H9 (cell line): Measurements from ENCODE around the gene PCDH9. TPM values are rescaled to one million over a fixed set of nuclear protein-coding genes. Genes with fewer than 3 reads are reported as not detected.

ENCODE experiments used
- DNase-seq: peaks from one replicate; pipeline ENCODE4 v3.0.0-alpha.2; 2017
- H2AFZ ChIP-seq: one replicate; pipeline ENCODE4 v1.6.1; 2013; ENCODE audit warnings: mild to moderate bottlenecking, low read length, control low read depth, moderate library complexity
- H2AK5ac ChIP-seq: 2 replicates; pipeline ENCODE4 v1.6.1; 2013; ENCODE audit warnings: low read length, control low read depth, mixed read lengths; ENCODE audit not compliant: insufficient read length
- H2BK120ac ChIP-seq: one replicate; pipeline ENCODE4 v1.6.1; 2013; ENCODE audit warnings: low read depth, mild to moderate bottlenecking, low read length, control low read depth, inconsistent platforms; ENCODE audit not compliant: poor library complexity, severe bottlenecking
- H2BK12ac ChIP-seq: 2 replicates; pipeline ENCODE4 v1.6.1; 2013; ENCODE audit warnings: low read length, control low read depth, mixed read lengths, low read depth; ENCODE audit not compliant: insufficient read length
- H2BK15ac ChIP-seq: 2 replicates; pipeline ENCODE4 v1.6.1; 2013; ENCODE audit warnings: low read depth, low read length, control low read depth
- H2BK20ac ChIP-seq: one replicate; pipeline ENCODE4 v1.6.1; 2013; ENCODE audit warnings: low read depth, mild to moderate bottlenecking, low read length, control low read depth, inconsistent platforms; ENCODE audit not compliant: poor library complexity, severe bottlenecking
- H2BK5ac ChIP-seq: 2 replicates; pipeline ENCODE4 v1.6.1; 2013; ENCODE audit warnings: low read length, control low read depth, mixed read lengths; ENCODE audit not compliant: insufficient read length
- H3K14ac ChIP-seq: 2 replicates; pipeline ENCODE4 v1.6.1; 2013; ENCODE audit warnings: low read length, control low read depth; ENCODE audit not compliant: insufficient read depth
- H3K18ac ChIP-seq: 2 replicates; pipeline ENCODE4 v1.6.1; 2013; ENCODE audit warnings: low read depth, mild to moderate bottlenecking, mixed read lengths, low read length, control low read depth; ENCODE audit not compliant: insufficient read length
- H3K23ac ChIP-seq: 2 replicates; pipeline ENCODE4 v1.6.1; 2013; ENCODE audit warnings: low read length, control low read depth, mixed read lengths, low read depth; ENCODE audit not compliant: insufficient read length
- H3K23me2 ChIP-seq: 2 replicates; pipeline ENCODE4 v1.6.1; 2013; ENCODE audit warnings: low read depth, mild to moderate bottlenecking, mixed read lengths, low read length, control low read depth; ENCODE audit not compliant: insufficient read length, poor library complexity, severe bottlenecking
- H3K27ac ChIP-seq: 2 replicates; pipeline ENCODE4 v1.5.1; 2013; ENCODE audit warnings: low read length, control low read depth, mixed read lengths, low read depth; ENCODE audit not compliant: insufficient read length
- H3K27me3 ChIP-seq: 2 replicates; pipeline ENCODE4 v1.6.1; 2013; ENCODE audit warnings: low read length, control low read depth, inconsistent platforms; ENCODE audit not compliant: insufficient read depth
- H3K4ac ChIP-seq: 2 replicates; pipeline ENCODE4 v1.6.1; 2013; ENCODE audit warnings: low read depth, mild to moderate bottlenecking, control low read depth, inconsistent platforms, low read length, moderate library complexity
- H3K4me1 ChIP-seq: 2 replicates; pipeline ENCODE4 v1.6.1; 2013; ENCODE audit warnings: low read length, control low read depth, inconsistent platforms; ENCODE audit not compliant: insufficient read depth
- H3K4me2 ChIP-seq: 2 replicates; pipeline ENCODE4 v1.6.1; 2013; ENCODE audit warnings: low read length, control low read depth, mixed read lengths; ENCODE audit not compliant: insufficient read length, insufficient read depth
- H3K56ac ChIP-seq: 2 replicates; pipeline ENCODE4 v1.6.1; 2013; ENCODE audit warnings: low read depth, mild to moderate bottlenecking, mixed read lengths, low read length, control low read depth; ENCODE audit not compliant: insufficient read length
- H3K79me1 ChIP-seq: 2 replicates; pipeline ENCODE4 v1.6.1; 2013; ENCODE audit warnings: low read depth, mild to moderate bottlenecking, moderate library complexity, low read length, control low read depth, inconsistent platforms; ENCODE audit not compliant: insufficient read depth, poor library complexity, severe bottlenecking
- H3K79me2 ChIP-seq: 2 replicates; pipeline ENCODE4 v1.6.1; 2013; ENCODE audit warnings: low read length, control low read depth, inconsistent platforms; ENCODE audit not compliant: insufficient read depth
- H3K9ac ChIP-seq: 2 replicates; pipeline ENCODE4 v1.6.1; 2013; ENCODE audit warnings: low read length, control low read depth, mixed read lengths; ENCODE audit not compliant: insufficient read length; ENCODE audit errors: extremely low read depth
- H3K9me3 ChIP-seq: one replicate; pipeline ENCODE4 v1.6.1; 2013; ENCODE audit warnings: low read depth, low read length, inconsistent platforms; ENCODE audit not compliant: control insufficient read depth
- H3T11ph ChIP-seq: one replicate; pipeline ENCODE4 v1.6.1; 2013; ENCODE audit warnings: mild to moderate bottlenecking, low read length, control low read depth, inconsistent platforms
- H4K20me1 ChIP-seq: one replicate; pipeline ENCODE4 v1.6.1; 2013; ENCODE audit not compliant: control insufficient read depth, insufficient read length, insufficient read depth
- H4K5ac ChIP-seq: 2 replicates; pipeline ENCODE4 v1.6.1; 2013; ENCODE audit warnings: low read depth, mild to moderate bottlenecking, mixed read lengths, low read length, control low read depth; ENCODE audit not compliant: insufficient read length
- H4K8ac ChIP-seq: replicated peaks from 2 replicates; pipeline ENCODE4 v1.6.1; 2013; ENCODE audit warnings: low read length, control low read depth, mixed read lengths, low read depth; ENCODE audit not compliant: insufficient read length
- H4K91ac ChIP-seq: 2 replicates; pipeline ENCODE4 v1.6.1; 2013; ENCODE audit warnings: low read depth, mild to moderate bottlenecking, moderate library complexity, mixed read lengths, low read length, control low read depth; ENCODE audit not compliant: insufficient read length
- H3K27ac Mint-ChIP-seq, 3 experiments: 2 replicates in 2 of 3; 3 replicates in 1 of 3; pipeline ENCODE4 v1.8.0; 2020 to 2021; ENCODE audit warnings: mixed read lengths in 3 of 3, mild to moderate bottlenecking in 1 of 3, moderate library complexity in 1 of 3
- H3K27me3 Mint-ChIP-seq: 2 replicates; pipeline ENCODE4 v1.8.0; 2021; ENCODE audit warnings: low read depth, mild to moderate bottlenecking, moderate library complexity, mixed read lengths
- H3K36me3 Mint-ChIP-seq, 3 experiments: 2 replicates in 2 of 3; 3 replicates in 1 of 3; pipeline ENCODE4 v1.8.0; 2020 to 2021; ENCODE audit warnings: low read depth in 3 of 3, mixed read lengths in 3 of 3; ENCODE audit not compliant: insufficient read depth in 1 of 3
- H3K4me1 Mint-ChIP-seq, 2 experiments: 2 replicates each; pipeline ENCODE4 v1.8.0; 2020; ENCODE audit warnings: mixed read lengths in 2 of 2
- H3K4me3 Mint-ChIP-seq, 2 experiments: 2 replicates in 1 of 2; 3 replicates in 1 of 2; pipeline ENCODE4 v1.8.0; 2020 to 2021; ENCODE audit warnings: mild to moderate bottlenecking in 2 of 2, mixed read lengths in 2 of 2, moderate library complexity in 1 of 2
- H3K9me3 Mint-ChIP-seq, 2 experiments: 2 replicates in 1 of 2; 3 replicates in 1 of 2; pipeline ENCODE4 v1.8.0; 2020; ENCODE audit warnings: mild to moderate bottlenecking in 2 of 2, mixed read lengths in 2 of 2, moderate library complexity in 1 of 2
- WGBS: extraction: QIAGEN DNeasy Blood & Tissue Kit; methylation state at CpG from one replicate; pipeline ENCODE4 v1.1.7; 2013; ENCODE audit warnings: missing lambda C conversion rate, low lambda C conversion rate, mixed read lengths; ENCODE audit not compliant: insufficient read length; ENCODE audit errors: extremely low coverage; 5-methylcytosine and 5-hydroxymethylcytosine counted together
- total RNA-seq: library from RNA; stranded (reverse); gene quantifications from 2 replicates; pipeline ENCODE4 v1.2.1, GENCODE V29; 2021
- TF ChIP-seq, protein P1 (sequence below): fragments of 200-600 bp; sonication (generic); conservative IDR thresholded peaks from 3 replicates; pipeline ENCODE4 v1.8.0; 2021; ENCODE audit warnings: antibody characterized with exemption, mild to moderate bottlenecking

PCDH9 gene
- total RNA-seq, 1 experiment from 2014 or later: 0.11 TPM

DNA sequence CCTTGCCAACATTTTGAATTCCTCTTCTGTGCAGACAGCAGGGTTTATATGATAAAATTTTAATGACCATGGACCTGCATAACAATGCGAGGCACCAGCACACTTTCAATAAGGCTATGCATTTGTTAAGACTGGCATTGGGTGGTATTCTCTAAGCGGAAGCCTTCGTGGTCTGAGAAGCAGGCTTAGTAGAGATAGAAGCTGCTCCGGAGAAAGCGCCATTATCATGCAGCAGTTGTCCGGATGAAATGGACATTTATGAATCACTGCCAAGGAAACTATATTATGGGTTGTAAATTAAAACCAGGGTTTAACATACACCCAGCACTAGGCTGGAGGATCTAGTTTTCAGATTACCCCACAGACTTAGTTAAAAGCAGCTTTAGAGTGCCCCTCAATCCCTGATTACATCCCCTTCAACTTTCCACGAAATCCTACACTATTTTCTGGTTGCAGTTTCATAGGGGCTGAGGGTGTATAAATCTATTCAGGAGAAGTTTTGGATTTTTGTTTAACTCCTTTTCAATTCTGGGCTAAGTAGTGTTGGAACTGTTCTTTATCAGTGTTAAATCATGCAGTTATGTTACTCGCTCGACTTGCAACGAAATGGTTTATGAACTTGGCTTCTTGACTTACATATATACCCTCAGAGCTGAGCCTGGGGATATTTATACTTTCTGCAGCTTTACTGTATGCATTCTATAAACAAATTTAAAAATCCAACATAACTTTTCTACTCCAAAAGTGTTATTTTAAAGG lies 193.3 kb downstream of the PCDH9 start:
- Mint-ChIP-seq H3K27ac (no peak overlapping the region), H3K36me3 (no peaks in the 10 kb centered on the region; a peak in 1 of 7 replicates), H3K4me1 (peaks cover 13 to 18% of the 10 kb centered on the region in 2 experiments), H3K27me3 (no peaks in the 10 kb centered on the region), H3K9me3 (no peaks in the 10 kb centered on the region), H3K4me3 (no peak overlapping the region)
- Histone ChIP-seq H2AK5ac (no peak overlapping the region), H2BK120ac (no peak overlapping the region), H4K91ac (no peak overlapping the region), H3K4ac (no peak overlapping the region), H2BK12ac (no peak overlapping the region), H3K14ac (no peak overlapping the region), H3K4me2 (no peak overlapping the region), H3K27ac (no peak overlapping the region), H3K23ac (no peak overlapping the region), H2BK15ac (no peak overlapping the region), H3T11ph (no peak overlapping the region), H4K20me1 (no peaks in the 10 kb centered on the region), H3K23me2 (no peaks in the 10 kb centered on the region), H3K56ac (no peak overlapping the region), H4K5ac (no peak overlapping the region), H3K9me3 (no peaks in the 10 kb centered on the region), H2BK20ac (no peak overlapping the region), H3K79me1 (no peaks in the 10 kb centered on the region), H3K18ac (no peak overlapping the region), H3K9ac (no peak overlapping the region), H2AFZ (no peak overlapping the region), H4K8ac (no peak overlapping the region), H3K27me3 (no peaks in the 10 kb centered on the region), H3K4me1 (no peaks in the 10 kb centered on the region), H2BK5ac (no peak overlapping the region), H3K79me2 (no peaks in the 10 kb centered on the region)
- WGBS: no CpG with 5 or more reads among the region's 10 CpGs
- DNase-seq: no peak
- TF ChIP-seq, protein P1, sequence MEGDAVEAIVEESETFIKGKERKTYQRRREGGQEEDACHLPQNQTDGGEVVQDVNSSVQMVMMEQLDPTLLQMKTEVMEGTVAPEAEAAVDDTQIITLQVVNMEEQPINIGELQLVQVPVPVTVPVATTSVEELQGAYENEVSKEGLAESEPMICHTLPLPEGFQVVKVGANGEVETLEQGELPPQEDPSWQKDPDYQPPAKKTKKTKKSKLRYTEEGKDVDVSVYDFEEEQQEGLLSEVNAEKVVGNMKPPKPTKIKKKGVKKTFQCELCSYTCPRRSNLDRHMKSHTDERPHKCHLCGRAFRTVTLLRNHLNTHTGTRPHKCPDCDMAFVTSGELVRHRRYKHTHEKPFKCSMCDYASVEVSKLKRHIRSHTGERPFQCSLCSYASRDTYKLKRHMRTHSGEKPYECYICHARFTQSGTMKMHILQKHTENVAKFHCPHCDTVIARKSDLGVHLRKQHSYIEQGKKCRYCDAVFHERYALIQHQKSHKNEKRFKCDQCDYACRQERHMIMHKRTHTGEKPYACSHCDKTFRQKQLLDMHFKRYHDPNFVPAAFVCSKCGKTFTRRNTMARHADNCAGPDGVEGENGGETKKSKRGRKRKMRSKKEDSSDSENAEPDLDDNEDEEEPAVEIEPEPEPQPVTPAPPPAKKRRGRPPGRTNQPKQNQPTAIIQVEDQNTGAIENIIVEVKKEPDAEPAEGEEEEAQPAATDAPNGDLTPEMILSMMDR: no peak
